GM19395 (cell line): ENCODE measurements around the gene PFN2.
"Not testable (repeated sequence)": the region's sequence is repeated elsewhere in the genome, so short reads cannot be mapped to it uniquely, and the experiment has no call there.

ENCODE experiments used
- ATAC-seq: cut with Tn5 transposase; IDR thresholded peaks from one replicate; pipeline ENCODE4 v1.9.1; 2021; ENCODE audit warnings: mild to moderate bottlenecking, moderate library complexity; ENCODE audit not compliant: unreplicated experiment

PFN2 gene

GRCh38 chr3:149969110-149969939, 1.4 kb downstream of the PFN2 start:
- ATAC-seq, result no peak

GRCh38 chr3:149968216-149968615, 2.5 kb downstream of the PFN2 start:
- ATAC-seq, result no peak

- no peak for ATAC-seq
Observed at GRCh38 chr3:149967086-149967685, 3.5 kb downstream of the PFN2 start.

DNA sequence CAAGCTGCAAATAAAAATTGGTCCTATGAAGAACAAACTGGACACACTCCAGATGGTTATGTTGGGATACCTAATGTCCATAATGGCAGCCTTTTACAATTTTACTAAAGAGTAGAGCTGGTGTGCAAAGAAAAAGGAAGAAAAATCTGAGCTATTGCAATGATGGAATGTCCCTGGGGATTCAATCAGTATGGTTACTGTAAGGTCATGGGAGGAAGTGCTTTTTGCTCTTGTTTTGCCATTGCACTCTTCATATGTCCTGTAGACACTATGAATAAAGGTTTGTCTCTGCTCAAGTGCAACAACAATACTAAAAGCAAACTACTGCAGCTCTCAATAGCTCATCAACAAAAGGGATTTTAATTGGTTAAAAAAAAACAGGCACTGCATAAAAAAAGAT, 5.4 kb downstream of the PFN2 start:
- no peak for ATAC-seq

- no peak for ATAC-seq
Observed at GRCh38 chr3:149964291-149964690, 6.4 kb downstream of the PFN2 start.

- ATAC-seq, result no peak
Observed at GRCh38 chr3:149963485-149963884, 7.2 kb downstream of the PFN2 start.

GRCh38 chr3:149959443-149959842, 11.3 kb downstream of the PFN2 start:
- no peak for ATAC-seq

- ATAC-seq, result no peak
Observed at GRCh38 chr3:149958171-149958796, 12.4 kb downstream of the PFN2 start.

GRCh38 chr3:149957361-149958125, 13.2 kb downstream of the PFN2 start:
- no peak for ATAC-seq

GRCh38 chr3:149955449-149955848, 15.2 kb downstream of the PFN2 start:
- ATAC-seq, result no peak

DNA sequence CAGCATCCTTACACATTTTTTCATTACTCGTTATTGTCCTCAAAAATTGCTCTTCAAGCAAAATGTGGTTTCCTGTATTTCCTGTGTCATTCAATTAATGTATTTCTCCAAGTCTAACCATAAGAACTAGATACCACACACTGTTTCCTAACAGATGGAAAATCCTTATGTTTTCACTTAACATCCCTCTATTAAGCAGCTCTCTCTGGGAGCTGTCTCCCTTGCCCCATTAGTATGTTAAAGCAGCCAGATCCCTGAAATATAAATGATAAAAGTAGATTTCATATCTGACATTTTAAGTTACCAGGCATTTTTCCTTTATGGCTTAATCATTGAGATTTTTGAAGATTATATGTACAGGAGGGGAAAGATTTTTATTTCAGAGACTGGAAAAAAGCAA, 15.9 kb downstream of the PFN2 start:
- no peak for ATAC-seq

DNA sequence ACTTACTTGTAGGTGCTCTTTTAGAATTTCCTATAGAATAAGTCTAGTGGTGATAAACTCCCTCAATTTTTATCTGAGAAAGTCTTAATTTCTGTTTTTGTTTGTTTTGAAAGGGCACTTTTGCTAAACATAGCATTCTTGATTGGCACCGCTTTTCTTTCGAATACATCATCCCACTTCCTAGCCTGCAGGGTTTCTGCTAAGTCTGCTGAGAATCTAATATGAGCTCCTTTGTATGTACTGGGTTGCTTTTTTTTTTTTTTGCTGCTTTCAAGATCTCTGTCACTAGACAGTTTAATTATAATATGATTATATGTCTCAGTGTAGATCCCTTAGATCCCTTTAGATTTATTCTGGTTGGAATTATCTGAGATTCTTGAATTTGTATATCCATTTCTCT, 21.5 kb downstream of the PFN2 start:
- no peak for ATAC-seq

GRCh38 chr3:149947231-149947630, 23.5 kb downstream of the PFN2 start:
- no peak for ATAC-seq

- not testable (repeated sequence) for ATAC-seq
Observed at GRCh38 chr3:149943966-149944365, 26.7 kb downstream of the PFN2 start.

DNA sequence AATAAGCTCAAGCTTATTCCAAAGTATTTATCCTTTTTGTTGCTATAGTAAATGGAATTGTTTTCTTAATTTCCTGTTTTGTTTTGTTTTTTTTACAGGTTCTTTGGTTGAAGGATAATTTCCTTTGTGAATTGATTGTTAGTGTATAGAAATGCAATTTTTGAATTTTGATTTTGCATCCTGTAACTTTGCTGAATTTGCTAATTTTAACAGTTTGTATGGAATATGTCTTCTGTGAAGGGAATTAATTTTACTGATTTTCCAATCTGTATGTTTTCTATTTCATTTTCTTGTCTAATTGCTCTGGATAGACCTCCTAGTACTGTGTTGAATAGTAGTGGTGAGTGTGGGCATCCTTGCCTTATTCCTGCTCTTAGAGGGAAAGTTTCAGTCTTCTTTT, 28.3 kb downstream of the PFN2 start:
- no peak for ATAC-seq

DNA sequence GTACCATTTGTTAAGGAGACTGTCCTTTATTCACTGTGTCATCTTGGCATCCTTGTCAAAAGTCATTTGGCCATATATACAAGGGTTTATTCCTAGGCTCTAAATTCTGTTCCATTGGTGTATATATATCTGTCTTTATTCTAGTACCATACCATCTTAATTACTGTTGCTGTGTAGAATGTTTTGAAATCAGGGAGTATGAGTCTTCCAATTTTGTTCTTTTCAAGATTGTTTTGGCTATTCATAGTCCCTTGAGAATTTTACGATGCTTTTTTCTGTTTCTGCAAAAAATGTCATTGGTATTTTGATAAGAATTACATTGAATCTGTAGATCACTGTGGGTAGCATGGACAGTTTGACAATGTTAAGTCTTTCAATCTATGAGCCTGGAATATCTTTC, 28.7 kb downstream of the PFN2 start:
- ATAC-seq, result no peak

GRCh38 chr3:149941186-149941585, 29.5 kb downstream of the PFN2 start:
- ATAC-seq, result no peak

DNA sequence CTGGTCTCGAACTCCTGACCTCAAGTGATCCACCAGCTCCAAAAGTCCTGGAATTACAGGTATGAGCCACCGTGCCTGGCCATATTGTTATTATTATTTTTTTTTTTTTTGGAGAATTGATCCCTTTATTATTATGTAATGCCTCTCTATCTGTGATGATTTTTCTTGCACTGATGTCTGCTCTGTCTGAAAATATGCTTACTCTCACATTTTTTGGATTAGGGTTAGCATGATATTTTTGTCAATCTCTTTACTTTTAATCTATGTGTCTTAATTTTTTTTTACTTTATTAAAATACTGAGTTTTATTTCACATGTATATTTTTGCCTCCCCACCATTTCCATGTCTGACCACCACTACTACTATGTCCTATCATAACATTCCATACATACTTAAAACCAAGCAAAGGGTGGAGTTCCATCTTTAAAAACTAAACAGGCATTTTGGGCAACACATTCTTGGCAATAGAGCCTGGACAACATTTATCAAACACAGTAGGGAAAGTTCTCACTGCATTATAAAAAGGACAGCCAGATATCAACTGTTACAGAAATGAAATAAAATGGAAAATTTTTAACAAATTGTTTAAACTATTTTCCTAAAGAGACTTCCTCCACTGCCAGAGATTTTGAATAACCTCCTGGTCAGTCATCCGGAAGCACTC, 32.2 kb downstream of the PFN2 start:
- ATAC-seq, result not testable (repeated sequence)

DNA sequence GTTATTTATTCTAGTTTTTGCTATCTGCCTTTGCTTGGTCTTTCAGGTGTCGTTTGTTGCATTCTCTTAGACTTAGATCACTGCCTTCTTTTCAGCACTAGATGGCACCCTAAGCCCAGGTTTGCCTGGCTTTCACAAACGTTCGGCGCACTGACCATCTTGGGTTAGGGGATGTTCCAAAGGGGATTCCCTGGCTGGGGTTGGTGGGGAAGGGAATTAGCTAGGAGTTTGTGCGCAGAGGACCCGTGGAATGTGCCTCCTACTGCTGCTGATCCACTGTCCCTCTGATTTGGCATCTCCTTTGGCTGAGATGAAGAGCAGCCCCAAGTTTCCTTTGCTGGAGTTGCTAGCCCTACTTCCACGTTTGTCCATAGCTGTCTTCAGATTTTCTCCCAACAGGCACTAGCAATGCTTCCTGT, 33.9 kb downstream of the PFN2 start:
- ATAC-seq, result peak; percentile 69

DNA sequence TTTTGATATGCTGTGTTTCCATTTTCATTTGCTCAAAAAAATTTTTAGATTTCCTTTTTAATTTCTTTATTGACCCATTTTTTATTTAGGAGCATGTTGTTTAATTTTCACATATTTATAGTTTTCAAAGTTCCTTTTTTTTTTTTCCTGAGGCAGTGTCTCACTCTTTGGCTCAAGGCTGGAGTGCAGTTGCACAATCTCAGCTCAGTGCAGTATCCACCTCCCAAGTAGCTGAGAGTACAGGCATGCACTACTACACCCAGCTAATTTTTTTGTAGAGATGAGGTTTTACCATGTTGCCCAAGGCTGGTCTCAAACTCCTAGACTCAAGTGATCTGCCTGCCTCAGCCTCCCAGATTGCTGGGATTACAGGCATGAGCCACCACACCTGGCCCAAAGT, 36.2 kb downstream of the PFN2 start:
- ATAC-seq, result no peak

DNA sequence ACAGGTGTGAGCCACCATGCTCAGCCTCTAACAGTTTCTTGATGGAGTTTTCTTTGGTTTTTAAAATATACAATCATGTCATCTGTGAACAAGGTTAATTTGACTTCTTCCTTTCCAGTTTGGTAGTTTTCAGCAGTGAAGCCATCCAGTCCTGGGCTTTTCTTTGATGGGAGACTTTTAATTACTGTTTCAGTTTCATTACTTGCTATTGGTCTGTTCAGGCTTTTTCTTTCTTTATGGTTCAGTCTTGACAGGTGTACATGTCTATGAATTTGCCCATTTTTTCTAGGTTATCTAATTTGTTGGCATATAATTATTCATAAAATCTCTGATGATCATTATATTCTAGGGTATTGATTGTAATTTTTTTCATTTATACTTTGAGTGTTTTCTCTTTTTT, 36.8 kb downstream of the PFN2 start:
- ATAC-seq, result peak; percentile 62
